H1 (cell line): Measurements from ENCODE around the gene TKFC. TPM values are rescaled to one million over a fixed set of nuclear protein-coding genes. Genes with fewer than 3 reads are reported as not detected.

Source experiments
- ASH2L ChIP-seq: fragments of 200-600, 300-600 bp; sonication (generic); IDR thresholded peaks from one replicate; pipeline ENCODE4 v1.7.1; 2017; ENCODE audit warnings: low read length
- CBX8 ChIP-seq: fragments of 300-800, 300-1000 bp; sonication (generic); IDR thresholded peaks from 2 replicates; pipeline ENCODE4 v1.7.1; 2016; ENCODE audit warnings: low read depth, low read length, borderline replicate concordance
- CREB1 ChIP-seq: IDR thresholded peaks from 2 replicates; pipeline ENCODE4 v1.6.1; 2012; ENCODE audit warnings: inconsistent platforms
- HDAC2 ChIP-seq, 2 experiments: fragments of 300-600 bp in 1 of 2; sonication (generic) in 1 of 2; IDR thresholded peaks; 2 replicates each; pipeline ENCODE4 v1.6.1; 2011 to 2012; ENCODE audit warnings: low read depth in 2 of 2, low read length in 2 of 2, mild to moderate bottlenecking in 2 of 2, moderate library complexity in 2 of 2, borderline replicate concordance in 1 of 2, inconsistent platforms in 1 of 2
- HDAC6 ChIP-seq: IDR thresholded peaks from one replicate; pipeline ENCODE4 v1.7.1; 2012; ENCODE audit warnings: low read depth, mild to moderate bottlenecking, inconsistent platforms, low read length, moderate library complexity
- KDM1A ChIP-seq: fragments of 200-600, 300-600 bp; sonication (generic); IDR thresholded peaks from 2 replicates; pipeline ENCODE4 v1.7.1; 2016; ENCODE audit warnings: mild to moderate bottlenecking, low read length, borderline replicate concordance
- PHF8 ChIP-seq: fragments of 200-600 bp; sonication (generic); conservative IDR thresholded peaks from 2 replicates; pipeline ENCODE4 v1.7.1; 2012; ENCODE audit warnings: low read depth, mild to moderate bottlenecking, inconsistent platforms, low read length, moderate library complexity
- POLR2A ChIP-seq, 2 experiments: IDR thresholded peaks; 1 replicate in 1 of 2; 2 replicates in 1 of 2; pipeline ENCODE4 v1.6.1; 2011; ENCODE audit warnings: low read depth in 2 of 2, low read length in 2 of 2, mild to moderate bottlenecking in 2 of 2; ENCODE audit errors: control extremely low read depth in 1 of 2
- RAD21 ChIP-seq, 2 experiments: IDR thresholded peaks in 1 of 2; conservative IDR thresholded peaks in 1 of 2; 2 replicates each; pipeline ENCODE4 v1.6.1; 2011; ENCODE audit warnings: low read depth in 2 of 2, low read length in 2 of 2, improper control_type of control experiment in 1 of 2, inconsistent platforms in 1 of 2, mild to moderate bottlenecking in 1 of 2, moderate library complexity in 1 of 2
- SAP30 ChIP-seq: fragments of 300-600 bp; sonication (generic); IDR thresholded peaks from 2 replicates; pipeline ENCODE4 v1.7.1; 2012; ENCODE audit warnings: low read length, moderate library complexity, mild to moderate bottlenecking, inconsistent platforms; ENCODE audit not compliant: insufficient read depth, insufficient replicate concordance
- SIN3A ChIP-seq, 2 experiments: IDR thresholded peaks in 1 of 2; conservative IDR thresholded peaks in 1 of 2; 2 replicates each; pipeline ENCODE4 v1.6.1; 2011 to 2012; ENCODE audit warnings: low read length in 2 of 2, improper control_type of control experiment in 1 of 2, low read depth in 1 of 2, mild to moderate bottlenecking in 1 of 2
- SP2 ChIP-seq: IDR thresholded peaks from 2 replicates; pipeline ENCODE4 v1.6.1; 2012; ENCODE audit warnings: mild to moderate bottlenecking, low read length, inconsistent platforms
- TAF1 ChIP-seq: IDR thresholded peaks from 2 replicates; pipeline ENCODE4 v1.6.1; 2011; ENCODE audit warnings: mild to moderate bottlenecking, low read depth, low read length
- TBP ChIP-seq: IDR thresholded peaks from 2 replicates; pipeline ENCODE4 v1.6.1; 2011; ENCODE audit warnings: low read depth, low read length, improper control_type of control experiment
- polyA plus RNA-seq, 7 experiments: library from polyadenylated mRNA; depleted of rRNA in 3 of 7; stranded (reverse) in 5 of 7; unstranded in 2 of 7; fragments of >200 nt in 5 of 7; fragments of 200-250 nt in 2 of 7; gene quantifications; 1 replicate in 5 of 7; 2 replicates in 1 of 7; 4 replicates in 1 of 7; pipeline versions ENCODE4 v1.2.1 to v1.2.3, GENCODE V29; 2011 to 2013; ENCODE audit warnings: missing spikeins in 2 of 7, mixed read lengths in 2 of 7
- total RNA-seq: library from RNA; stranded (reverse); fragmentation: NEBNext Ultra II Directional; extraction: Animal tissue kit (Norgen Biotek cat#: 25700); gene quantifications from 2 replicates; pipeline ENCODE4 v1.2.1, GENCODE V29; 2021

Gene TKFC
- total and polyA plus RNA-seq, 2 of the 8 experiments (the other 6 are each of a cell fraction or from before 2014, with no cell fraction given), result 53.5 to 55.0 TPM

- no peak for TF ChIP-seq HDAC6
- no peak for TF ChIP-seq SAP30
- no peak for TF ChIP-seq KDM1A
- 0 out of 2 replicates have a peak, but pooled peaks have one; percentile 17 for TF ChIP-seq PHF8
- peak in 1 of 2 experiments; percentile 39; a peak in 1 of 4 replicates for TF ChIP-seq SIN3A (conservative IDR thresholded peaks at IDR 0.05 in 1 of 2, IDR thresholded peaks at IDR 0.05 in 1 of 2; ENCODE audit: low read depth in 1 of 2, low read length in 2 of 2)
- TF ChIP-seq POLR2A (IDR thresholded peaks at IDR 0.05; ENCODE audit: control extremely low read depth in 1 of 2, low read depth in 2 of 2, low read length in 2 of 2), result peak in 1 of 2 experiments; percentile 76; a peak in 2 of 3 replicates
- TF ChIP-seq CREB1, result peak; percentile 36; the same call in 1 of the 2 replicates
- no peak for TF ChIP-seq HDAC2 (IDR thresholded peaks at IDR 0.05; ENCODE audit: borderline replicate concordance in 1 of 2, low read depth in 2 of 2, low read length in 2 of 2)
- TF ChIP-seq CBX8, result no peak
- no peak for TF ChIP-seq SP2
- TF ChIP-seq TBP, result peak; percentile 71; the same call in 1 of the 2 replicates
- peak; percentile 76 for TF ChIP-seq TAF1
- TF ChIP-seq RAD21 (IDR thresholded peaks at IDR 0.05 in 1 of 2, conservative IDR thresholded peaks at IDR 0.05 in 1 of 2; ENCODE audit: low read depth in 2 of 2, low read length in 2 of 2), result peak; percentile 83 to 90
- peak; percentile 49 for TF ChIP-seq ASH2L
Measured at GRCh38 chr11:61336171-61336935, 3.3 kb downstream of the TKFC start (continued).
